GM19452 (cell line): Measurements from ENCODE around the gene UNC5C.

ENCODE experiments used
- ATAC-seq: cut with Tn5 transposase; IDR thresholded peaks from one replicate; pipeline ENCODE4 v1.9.1; 2021; ENCODE audit not compliant: unreplicated experiment

The UNC5C gene

DNA sequence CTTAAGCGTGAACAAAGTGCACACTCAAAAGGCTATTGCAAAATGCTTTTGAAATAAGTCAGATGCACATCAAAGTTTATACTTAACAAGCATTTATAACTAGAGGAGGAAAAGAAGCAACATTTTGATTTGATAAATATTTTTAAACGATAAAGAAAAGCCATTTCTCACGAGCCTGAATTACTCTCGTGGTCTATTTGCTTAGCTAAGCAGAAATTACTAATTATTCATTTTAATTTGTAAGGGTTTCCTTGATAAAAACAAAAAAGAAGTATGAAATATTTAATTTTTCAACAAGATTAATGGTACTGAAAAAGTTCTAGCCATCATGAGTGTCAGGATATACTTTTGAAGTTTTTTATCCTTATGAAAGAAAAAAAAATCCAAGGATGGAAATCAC is 78.2 kb downstream of the UNC5C start:
- ATAC-seq, result no peak

DNA sequence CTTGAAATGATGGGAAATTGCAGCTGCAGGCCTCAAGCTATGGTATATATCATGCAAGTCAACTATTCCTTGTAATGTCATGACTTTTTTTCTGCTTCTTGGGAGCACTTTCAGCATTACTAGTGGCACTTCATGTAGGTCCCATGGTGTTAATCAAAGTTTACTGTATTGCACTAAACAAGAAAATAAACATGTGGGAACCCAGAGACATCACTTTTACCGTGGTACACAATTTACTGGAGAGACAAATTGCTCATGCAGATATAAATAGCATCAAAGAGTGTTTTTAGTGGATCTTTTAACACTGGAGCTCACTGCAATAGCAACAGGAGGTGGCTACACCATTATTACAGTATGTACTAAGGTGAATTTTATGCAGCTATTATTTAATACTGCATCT is 79.2 kb downstream of the UNC5C start:
- no peak for ATAC-seq

DNA sequence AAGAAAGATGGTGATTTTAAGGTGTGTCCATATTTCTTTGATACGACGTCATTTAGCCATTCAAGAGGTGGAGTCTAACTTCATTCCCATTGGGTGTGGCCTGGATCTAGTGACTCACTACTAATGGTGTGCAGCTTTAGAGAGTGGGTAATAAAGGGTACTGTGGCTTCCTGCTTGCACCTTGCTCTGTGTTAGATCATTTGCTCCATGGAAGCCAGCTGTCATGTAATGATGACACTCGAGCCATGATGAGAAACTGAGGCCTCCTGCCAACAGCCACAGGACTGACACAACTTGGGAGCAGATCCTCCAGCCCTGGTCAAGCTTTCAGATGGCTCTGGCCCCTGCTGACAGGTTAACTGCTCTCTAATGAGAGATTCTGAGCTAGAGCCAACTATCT is 82.0 kb downstream of the UNC5C start:
- ATAC-seq, result no peak

DNA sequence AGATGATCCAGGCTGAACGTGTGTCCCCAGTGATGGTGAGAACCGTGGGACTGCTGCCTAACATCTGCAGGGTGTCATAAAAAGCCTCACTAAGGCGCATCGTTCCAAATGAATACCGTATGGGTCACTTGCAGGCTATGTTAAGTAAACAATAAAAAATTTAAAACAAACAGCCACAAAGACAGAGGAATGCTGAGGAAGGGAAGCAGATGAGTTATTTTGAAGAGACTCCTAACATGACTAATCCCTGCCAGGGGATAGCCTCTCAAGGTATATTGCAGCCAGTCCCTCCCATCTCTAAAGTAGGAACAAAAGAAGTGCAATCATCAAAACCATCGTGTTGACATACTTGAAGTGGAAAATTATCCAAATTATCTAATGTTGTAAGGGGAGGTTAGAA is 83.8 kb downstream of the UNC5C start:
- no peak for ATAC-seq

DNA sequence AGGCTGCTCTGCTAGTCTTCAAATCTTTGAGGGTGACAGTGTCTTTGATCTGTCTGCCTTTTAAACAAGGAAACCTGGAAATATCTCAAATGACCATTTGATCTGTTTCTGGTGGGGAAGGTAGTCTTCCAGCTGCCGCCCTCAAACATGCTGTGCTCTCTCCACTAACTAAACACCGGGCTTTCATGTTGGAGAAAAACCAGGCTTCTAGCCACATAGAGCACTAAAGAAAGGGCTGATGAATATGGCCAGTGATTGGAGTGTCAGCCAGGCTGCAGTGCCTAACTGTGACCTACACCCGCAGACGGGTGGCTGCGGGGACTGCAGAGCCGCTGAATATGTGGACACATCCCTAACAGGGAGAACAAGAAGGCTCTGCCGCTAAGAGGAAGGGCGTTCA is 85.9 kb downstream of the UNC5C start:
- ATAC-seq, result no peak

DNA sequence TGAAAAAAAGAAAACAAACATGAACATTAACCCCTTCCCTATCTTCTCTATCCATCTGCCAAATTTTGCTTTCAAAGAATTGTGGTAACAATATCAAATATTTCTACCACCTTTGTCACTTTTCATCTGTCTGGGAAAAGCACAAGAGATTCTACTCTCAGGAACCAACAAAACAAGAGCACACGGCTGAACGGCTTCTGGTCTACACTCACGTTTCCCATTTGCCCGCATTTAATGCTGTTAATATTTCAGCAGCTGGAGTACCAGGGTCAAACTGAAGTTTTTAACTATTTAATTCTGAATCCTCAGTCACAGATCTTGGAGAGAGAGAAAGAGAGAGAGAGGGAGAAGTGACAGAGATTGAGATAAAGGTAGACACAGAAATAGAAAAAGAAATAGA is 91.4 kb downstream of the UNC5C start:
- ATAC-seq, result no peak

DNA sequence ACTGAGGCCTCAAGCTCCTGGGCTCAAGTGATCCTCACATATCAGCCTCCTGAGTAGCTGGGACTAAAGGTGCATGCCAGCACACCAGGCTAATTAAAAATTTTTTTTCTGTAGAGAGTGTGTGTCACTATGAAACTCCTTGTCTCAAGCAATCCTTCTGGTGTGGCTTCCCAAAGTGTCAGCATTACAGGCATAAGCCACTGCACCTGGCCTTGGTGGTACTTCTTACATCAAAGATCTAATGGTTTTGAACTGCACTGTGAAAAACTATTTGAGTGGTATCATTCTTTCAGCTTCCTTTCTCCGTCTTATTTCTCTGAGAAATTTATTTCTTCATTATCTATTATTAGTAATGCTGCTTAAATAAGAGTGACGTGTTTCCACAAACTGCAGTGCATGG is 98.5 kb downstream of the UNC5C start:
- no peak for ATAC-seq

DNA sequence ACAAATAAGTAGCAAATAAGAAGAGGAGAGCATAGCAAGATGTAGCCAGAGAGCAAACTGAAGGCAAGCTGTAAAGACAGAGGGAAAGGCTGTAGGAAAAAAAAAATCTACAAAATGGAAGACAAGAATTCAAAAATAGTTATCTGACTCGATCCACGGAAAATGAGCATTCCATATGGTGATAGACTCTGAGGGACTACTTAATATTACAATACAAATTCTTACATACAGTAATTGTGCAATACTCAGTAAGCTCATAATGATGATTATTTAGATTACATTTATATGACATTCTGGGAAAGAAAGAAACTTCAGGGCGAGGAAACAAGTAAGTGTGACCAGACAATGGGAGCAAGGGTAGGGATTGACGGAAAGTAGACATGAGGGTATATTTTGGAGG is 102.6 kb downstream of the UNC5C start:
- no peak for ATAC-seq

DNA sequence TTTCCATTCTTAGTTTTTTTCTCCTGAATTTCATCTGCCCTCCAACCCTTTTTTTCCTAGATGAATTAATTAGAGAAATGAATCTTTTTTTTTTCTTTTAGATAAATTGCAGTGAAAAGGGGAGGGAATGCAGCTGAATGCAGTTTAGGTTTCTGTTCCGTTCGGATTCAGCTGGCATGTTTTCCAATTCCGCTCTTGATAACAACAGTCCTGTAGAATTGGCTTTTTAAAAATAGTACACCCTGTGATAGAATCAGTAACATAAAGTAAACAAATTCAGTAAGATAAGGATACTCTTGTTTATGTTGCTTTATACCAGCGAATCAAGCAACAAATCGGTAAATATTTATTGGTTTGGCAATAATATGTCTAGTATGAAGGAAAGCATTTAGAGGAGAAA is 103.5 kb downstream of the UNC5C start:
- no peak for ATAC-seq

DNA sequence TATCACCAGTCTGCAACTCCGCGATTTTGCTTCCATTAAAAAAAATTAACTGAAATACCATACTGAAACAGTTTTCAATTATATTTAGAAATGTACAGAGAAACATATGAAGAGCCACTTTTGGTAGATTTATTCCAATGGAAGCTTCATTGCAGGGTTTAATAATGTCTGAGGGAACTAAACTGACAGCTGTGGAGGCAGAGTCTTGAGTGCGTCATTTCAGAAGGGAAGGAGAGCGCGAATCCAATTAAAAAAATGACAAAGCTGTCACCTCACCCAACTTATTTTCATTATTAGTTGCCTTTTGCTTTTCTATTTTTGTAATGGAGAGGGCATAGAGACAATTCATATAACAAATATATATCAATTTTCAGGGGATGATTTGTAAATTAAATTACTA is 104.0 kb downstream of the UNC5C start:
- no peak for ATAC-seq

DNA sequence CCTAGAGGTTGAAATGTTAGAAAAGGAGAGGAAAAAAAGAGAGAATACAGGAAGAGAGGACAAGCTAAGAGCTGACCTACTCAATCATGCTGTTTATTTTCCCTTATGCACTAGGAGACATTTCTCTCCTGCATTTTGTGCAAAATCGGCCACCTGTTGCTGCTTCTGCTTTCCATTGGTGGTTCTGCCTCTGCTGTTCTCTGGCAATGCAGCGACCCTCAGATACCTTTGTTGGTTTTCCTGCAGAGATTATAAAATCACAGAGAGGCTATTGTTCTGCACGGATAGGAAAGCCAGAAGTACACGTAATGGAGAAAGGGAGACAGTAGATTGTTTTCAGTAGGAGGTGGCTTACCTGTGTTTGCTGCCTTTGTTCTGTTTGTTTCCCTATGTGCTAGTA is 108.9 kb downstream of the UNC5C start:
- no peak for ATAC-seq

DNA sequence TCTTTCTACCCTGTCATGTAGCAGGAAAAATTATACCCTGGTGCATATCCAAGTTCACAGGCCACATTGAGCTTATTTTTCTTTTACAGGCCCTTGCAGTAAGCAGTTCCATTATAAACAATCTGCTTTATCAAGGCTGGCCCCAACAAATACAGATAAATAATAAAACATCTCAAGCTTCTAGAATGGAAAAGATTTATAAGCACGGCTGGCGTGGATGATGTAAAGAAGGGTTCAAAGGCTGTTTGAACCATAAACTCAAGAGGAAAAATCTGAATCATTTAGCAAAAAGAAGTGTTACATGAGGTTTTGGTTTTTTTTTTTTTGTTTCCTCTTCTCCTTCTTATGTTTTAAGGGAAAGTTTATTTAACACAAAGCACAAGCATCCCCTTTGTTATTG is 109.7 kb downstream of the UNC5C start:
- ATAC-seq, result no peak

DNA sequence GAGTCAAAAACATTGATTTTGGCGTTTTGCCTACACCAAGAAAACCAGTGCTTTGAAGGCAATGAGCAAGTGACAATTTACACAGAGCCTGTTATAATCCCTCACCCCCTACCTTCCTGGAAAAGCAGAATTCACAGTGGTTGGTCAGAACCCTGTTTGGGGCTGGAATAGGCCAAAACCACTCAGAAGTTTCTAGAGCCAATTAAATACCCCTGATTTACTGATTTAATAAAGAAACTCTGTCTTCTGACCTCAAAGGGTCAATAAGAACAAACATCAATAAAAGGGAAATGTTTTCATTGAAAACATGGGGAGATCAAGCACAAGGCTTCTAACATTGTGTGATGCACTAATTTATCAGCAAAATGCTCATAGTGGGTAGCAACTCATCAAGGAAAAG is 116.3 kb downstream of the UNC5C start:
- no peak for ATAC-seq

DNA sequence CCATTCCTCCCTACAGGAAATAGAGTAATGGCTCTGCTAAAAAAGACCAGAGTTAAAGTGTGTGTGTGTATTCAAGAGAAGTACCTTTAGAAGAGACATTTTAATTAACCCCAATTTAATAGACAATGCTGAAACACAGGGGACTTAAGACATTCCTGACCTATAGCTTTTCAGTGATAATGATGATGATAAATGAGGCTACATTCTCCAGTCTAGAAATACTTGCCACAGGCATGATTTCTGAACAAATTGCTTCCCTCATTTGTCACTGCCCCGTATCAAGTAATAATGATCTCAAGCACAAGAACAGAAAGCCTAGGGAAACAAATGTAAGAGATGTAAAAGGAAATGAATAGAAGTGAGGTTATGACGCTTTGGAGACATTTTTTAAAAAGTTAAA is 117.1 kb downstream of the UNC5C start:
- ATAC-seq, result no peak

DNA sequence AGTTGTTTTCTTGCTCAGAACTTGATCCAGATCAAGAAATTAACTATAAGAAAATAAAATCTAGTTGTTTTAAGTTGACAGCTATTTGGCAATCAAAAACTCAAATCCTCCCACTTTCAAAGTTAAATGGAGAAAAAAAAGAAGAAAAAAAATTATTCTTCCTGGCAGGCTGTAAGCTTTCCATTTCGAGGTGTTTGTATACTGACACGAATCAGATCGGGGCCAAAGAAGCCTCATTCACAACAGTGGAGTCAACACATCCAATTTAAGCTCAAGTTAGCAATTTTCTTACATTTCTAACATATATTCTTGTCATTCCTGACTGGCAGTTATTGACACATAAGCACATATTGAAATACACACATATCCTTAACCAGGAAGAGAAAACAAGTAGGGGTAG is 119.4 kb downstream of the UNC5C start:
- ATAC-seq, result no peak

DNA sequence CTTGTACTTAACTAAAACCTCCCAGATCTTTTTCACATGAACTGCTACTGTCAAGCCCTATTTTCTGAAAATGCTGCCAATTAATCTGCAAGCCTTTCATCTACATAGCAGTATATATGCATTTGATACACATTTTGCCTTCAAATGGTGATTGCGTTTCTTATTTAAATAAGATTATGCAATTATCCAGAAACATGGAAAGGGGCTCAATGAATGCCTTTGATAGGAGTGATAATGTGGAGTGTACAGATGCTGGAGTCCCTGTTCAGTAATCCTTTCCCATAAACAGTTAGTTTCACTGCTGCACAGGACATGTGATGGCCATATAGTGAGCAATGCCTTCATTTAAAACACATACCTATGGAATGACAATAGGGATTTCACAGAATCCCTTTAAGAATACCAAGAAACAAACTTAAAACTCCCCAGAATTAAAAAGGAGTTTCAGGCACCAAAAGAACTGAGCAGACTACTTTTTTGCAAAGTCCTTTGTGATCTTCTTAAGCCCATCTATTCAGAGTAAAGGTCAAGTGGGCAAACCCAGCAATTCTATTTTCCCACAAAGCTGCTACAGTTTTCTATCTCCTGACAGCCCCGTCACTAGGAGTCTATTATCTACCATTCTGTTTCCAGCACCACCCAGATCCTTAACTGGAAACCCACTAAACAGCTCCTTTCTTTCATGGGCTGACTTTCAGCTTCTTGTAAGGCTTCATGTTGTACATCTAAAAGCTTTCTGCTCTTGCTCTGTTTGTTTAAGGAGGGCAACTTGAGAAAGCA is 120.3 kb downstream of the UNC5C start:
- ATAC-seq, result no peak

DNA sequence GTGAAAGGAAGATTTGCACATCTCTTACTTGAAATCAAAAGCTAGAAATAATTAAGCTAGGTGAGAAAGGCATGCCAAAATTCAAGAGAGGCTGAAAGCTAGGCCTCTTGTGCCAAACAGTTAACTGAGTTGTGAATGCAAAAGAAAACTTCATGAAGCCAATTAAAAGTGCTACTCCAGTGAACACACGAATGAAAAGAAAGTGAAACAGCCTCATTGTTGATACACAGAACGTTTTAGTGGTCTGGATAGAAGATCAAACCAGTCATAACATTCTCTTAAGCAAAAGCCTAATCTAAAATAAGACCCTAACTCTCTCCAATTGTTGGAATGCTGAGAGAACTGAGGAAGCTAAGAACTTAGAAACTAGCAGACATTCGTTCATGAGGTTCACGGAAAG is 122.3 kb downstream of the UNC5C start:
- no peak for ATAC-seq

DNA sequence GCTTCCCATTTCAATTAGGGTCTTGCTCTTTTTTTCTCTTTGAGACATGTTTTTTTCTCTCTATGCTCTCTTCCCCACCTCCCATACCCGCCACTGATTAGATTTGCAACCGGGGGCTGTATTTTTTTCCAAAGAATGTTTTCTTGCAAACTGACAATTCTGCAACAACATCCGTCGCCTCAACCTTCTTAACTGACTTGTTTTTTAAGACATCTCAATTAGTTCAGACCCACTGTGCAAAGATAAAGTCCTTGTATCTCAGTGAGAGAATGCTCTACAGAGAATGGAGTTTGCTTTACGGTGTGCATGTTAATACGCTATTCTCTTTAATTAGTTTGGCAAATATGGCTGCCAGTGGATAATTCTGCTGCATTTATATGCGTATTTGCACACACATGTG is 126.3 kb downstream of the UNC5C start:
- no peak for ATAC-seq

DNA sequence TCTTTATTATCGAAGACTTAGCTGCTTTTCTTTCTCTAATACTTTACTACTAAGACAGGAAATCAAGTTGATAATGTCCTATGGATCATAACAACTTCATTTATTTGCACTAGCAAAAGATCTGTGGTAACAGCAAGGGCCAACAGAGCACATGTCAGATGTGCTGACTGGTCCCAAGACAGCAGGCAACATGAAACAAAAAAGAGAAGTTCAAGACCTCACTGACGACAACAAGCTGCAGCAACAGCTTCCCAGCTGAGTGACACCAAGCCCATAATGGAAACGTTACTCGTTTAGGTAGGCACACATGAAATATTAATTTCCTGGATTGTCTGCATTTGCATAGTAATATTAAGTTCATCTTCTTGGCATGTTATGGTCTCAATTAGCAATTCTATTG is 126.9 kb downstream of the UNC5C start:
- no peak for ATAC-seq

DNA sequence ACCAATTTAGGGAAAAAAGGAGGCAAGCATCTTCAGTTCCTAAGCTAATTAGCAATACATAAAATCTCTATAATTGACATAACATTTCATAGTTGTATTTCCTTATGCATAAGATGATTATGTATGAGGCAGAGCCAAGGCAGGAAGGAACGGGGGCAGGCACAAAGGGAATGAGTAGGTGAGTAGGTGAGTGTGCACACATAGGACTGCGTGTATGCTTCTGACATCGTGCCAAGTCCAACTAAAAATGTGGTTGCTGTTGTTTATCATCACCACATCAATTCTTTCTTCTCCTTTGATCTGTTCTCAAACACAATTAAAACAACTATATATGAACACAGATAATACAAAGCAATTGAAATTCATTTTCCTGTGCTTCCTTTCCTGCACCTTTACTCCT is 131.2 kb downstream of the UNC5C start:
- ATAC-seq, result no peak

DNA sequence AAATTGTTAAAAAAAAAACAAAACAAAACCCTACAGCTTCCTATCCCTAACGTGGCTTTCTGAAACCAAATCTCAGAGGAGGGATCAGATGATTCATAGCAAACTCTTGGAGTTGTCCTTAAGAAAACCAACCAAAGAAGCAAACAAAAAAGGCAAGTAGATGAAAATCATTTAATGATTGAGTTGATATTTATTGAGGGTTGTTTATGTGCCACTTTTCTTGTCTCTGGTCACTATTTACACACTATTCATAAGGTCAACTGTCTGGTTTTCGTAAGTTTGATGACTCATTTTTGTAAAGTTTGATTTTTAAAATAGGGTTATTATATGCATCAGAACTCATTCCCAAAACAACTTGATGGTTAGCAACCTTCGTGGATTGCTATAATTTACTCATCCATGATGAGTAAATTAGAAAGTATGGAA is 133.4 kb downstream of the UNC5C start:
- ATAC-seq, result no peak

DNA sequence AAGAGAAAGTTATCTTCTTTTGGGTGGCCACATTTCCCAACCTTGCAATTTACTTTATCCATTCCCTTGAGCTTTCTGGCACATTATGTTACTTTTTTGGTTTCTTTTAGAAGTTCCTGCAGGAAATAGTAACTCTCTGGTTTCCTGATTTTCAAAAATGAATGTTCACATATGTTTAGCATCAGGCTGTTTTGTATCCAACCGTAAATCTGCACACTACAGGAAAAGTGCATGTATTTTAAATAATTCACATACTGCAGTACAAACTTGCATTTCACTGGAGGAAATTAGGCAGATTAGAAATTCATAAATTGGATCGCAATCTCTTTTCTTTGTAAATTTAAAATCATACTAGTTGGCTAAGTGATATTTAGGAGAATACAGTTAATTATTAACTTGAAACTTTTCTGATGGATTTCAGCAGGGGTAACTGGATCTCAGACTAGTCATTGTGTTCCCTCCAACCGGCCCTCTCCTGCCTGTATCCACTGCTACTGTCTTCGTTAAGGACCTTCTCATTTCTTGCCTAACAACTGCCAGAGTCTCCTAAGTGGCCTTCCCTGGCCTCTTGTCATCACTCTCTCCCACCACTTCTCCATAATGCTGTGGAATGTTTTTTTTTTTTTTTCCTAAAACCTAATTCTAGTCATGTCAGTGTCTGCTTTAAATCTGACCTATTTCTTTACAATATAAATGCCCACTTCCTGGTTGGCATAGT is 137.2 kb downstream of the UNC5C start:
- ATAC-seq, result no peak
